K562 (cell line): Measurements from ENCODE around the gene XRN2. TPM values are rescaled to one million over a fixed set of nuclear protein-coding genes. Genes with fewer than 3 reads are reported as not detected.

Experiments
- ATAC-seq: fragments of 200-7000 bp; cut with Tn5 transposase; 3 replicates; pipeline ENCODE4 v1.9.1; 2020; ENCODE audit warnings: moderate library complexity
- BruUV-seq: library from RNA; stranded (reverse); fragments of 400-500 nt; replicated peaks from 2 replicates; lab custom pipeline; 2021; lab: Mats Ljungman, UMichigan
- CTCF ChIA-PET: fragments of 300-600 bp; formaldehyde crosslinking; extraction: SDS; loops from one replicate; lab custom pipeline; 2021; ENCODE audit warnings: low intra/inter-chr PET ratio; lab: Yijun Ruan, JAX
- POLR2A ChIA-PET: fragments of 300-600, 350-650 bp; sonication (Branson Sonifier 250); formaldehyde crosslinking; extraction: SDS; loops from one replicate; lab custom pipeline; 2021; ENCODE audit warnings: antibody characterized with exemption, inconsistent platforms; lab: Yijun Ruan, JAX
- DNase-seq, 4 experiments: peaks; one replicate each; pipeline versions ENCODE4 v3.0.0 to v3.0.0-alpha.2; 2011 to 2018; ENCODE audit warnings: low spot score in 3 of 4, mixed read lengths in 3 of 4; ENCODE audit errors: extremely low read depth in 1 of 4
- FAIRE-seq: peaks from 2 replicates; lab custom pipeline; 2011; peaks lifted over from hg19 to GRCh38; lab: Jason Lieb, UNC
- H2AFZ ChIP-seq: 2 replicates; pipeline ENCODE4 v1.6.0; 2011; ENCODE audit warnings: low read depth, low read length, control low read depth, inconsistent platforms
- H3K27ac ChIP-seq: fragments of 200-600 bp; 3 replicates; pipeline ENCODE4 v1.8.0; 2011; ENCODE audit warnings: low read depth, mild to moderate bottlenecking, control low read depth, inconsistent platforms, low read length, moderate library complexity, mixed read lengths; ENCODE audit errors: extremely low read depth
- H3K27me3 ChIP-seq, 2 experiments: fragments of 300-600 bp in 1 of 2; 2 replicates in 1 of 2; 3 replicates in 1 of 2; pipeline versions ENCODE4 v1.6.0 to v1.8.0; 2011; ENCODE audit warnings: inconsistent platforms in 2 of 2, low read length in 2 of 2, mild to moderate bottlenecking in 1 of 2, mixed read lengths in 1 of 2, moderate library complexity in 1 of 2; ENCODE audit not compliant: control insufficient read depth in 2 of 2, insufficient read depth in 2 of 2
- H3K36me3 ChIP-seq: fragments of 300-600 bp; 3 replicates; pipeline ENCODE4 v1.8.0; 2011; ENCODE audit warnings: mild to moderate bottlenecking, low read length, inconsistent platforms; ENCODE audit not compliant: control insufficient read depth, insufficient read depth
- H3K4me1 ChIP-seq, 2 experiments: fragments of 200-600 bp in 1 of 2; replicated peaks in 1 of 2; 2 replicates in 1 of 2; 3 replicates in 1 of 2; pipeline versions ENCODE4 v1.5.1 to v1.8.0; 2011; ENCODE audit warnings: inconsistent platforms in 2 of 2, low read length in 2 of 2, mild to moderate bottlenecking in 1 of 2, mixed read lengths in 1 of 2, moderate library complexity in 1 of 2; ENCODE audit not compliant: control insufficient read depth in 2 of 2, insufficient read depth in 2 of 2
- H3K4me2 ChIP-seq: 2 replicates; pipeline ENCODE4 v1.6.1; 2011; ENCODE audit warnings: low read length, control low read depth, inconsistent platforms, mixed read lengths; ENCODE audit not compliant: insufficient read depth
- H3K4me3 ChIP-seq: fragments of 200-600 bp; sonication (generic), shearing (Covaris generic); 2 replicates; pipeline ENCODE4 v1.5.1; 2016; ENCODE audit warnings: control low read depth, inconsistent platforms
- H3K79me2 ChIP-seq: fragments of 200-600 bp; 3 replicates; pipeline ENCODE4 v1.8.0; 2011; ENCODE audit warnings: low read length, inconsistent platforms; ENCODE audit not compliant: control insufficient read depth, insufficient read depth
- H3K9ac ChIP-seq, 2 experiments: 2 replicates each; pipeline versions ENCODE4 v1.6.0 to v1.6.1; 2011; ENCODE audit warnings: low read depth in 2 of 2, low read length in 2 of 2, control low read depth in 1 of 2, inconsistent platforms in 1 of 2, mild to moderate bottlenecking in 1 of 2, mixed read lengths in 1 of 2; ENCODE audit not compliant: insufficient read depth in 1 of 2
- H3K9me1 ChIP-seq: one replicate; pipeline ENCODE4 v1.6.0; 2011; ENCODE audit warnings: inconsistent platforms, mild to moderate bottlenecking, low read length, moderate library complexity; ENCODE audit not compliant: control insufficient read depth, insufficient read depth
- H3K9me3 ChIP-seq: replicated peaks from 2 replicates; pipeline ENCODE4 v1.5.1; 2011; ENCODE audit warnings: low read depth, low read length, inconsistent platforms; ENCODE audit not compliant: control insufficient read depth, insufficient read depth
- H4K20me1 ChIP-seq: replicated peaks from 2 replicates; pipeline ENCODE4 v1.6.1; 2011; ENCODE audit warnings: low read length, inconsistent platforms, mixed read lengths; ENCODE audit not compliant: control insufficient read depth, insufficient read depth
- BMI1 ChIP-seq: fragments of 150-350 bp; IDR thresholded peaks from 2 replicates; pipeline ENCODE4 v1.6.1; 2014; ENCODE audit warnings: low read length
- CHD1 ChIP-seq: fragments of 200-600 bp; sonication (generic); IDR thresholded peaks from one replicate; pipeline ENCODE4 v1.6.1; 2012; ENCODE audit warnings: mild to moderate bottlenecking, moderate library complexity, low read length, inconsistent platforms
- ELF4 ChIP-seq: fragments of 450-650 bp; formaldehyde crosslinking; IDR thresholded peaks from 2 replicates; pipeline ENCODE4 v1.4.0; 2022; ENCODE audit warnings: missing genetic modification characterization
- ESRRB ChIP-seq: fragments of 250-450 bp; sonication (Bioruptor Pico); IDR thresholded peaks from 2 replicates; pipeline ENCODE4 v1.5.0; 2020; ENCODE audit warnings: mild to moderate bottlenecking, moderate library complexity, borderline replicate concordance
- KLF10 ChIP-seq: fragments of 250-450 bp; sonication (Bioruptor Pico); IDR thresholded peaks from 2 replicates; pipeline ENCODE4 v1.6.1; 2021; ENCODE audit warnings: matching md5 sums
- SIN3B ChIP-seq: fragments of 450-650 bp; IDR thresholded peaks from 2 replicates; pipeline ENCODE4 v1.6.1; 2017; ENCODE audit warnings: low read depth, mild to moderate bottlenecking, moderate library complexity
- SREBF2 ChIP-seq: sonication (generic); formaldehyde crosslinking; IDR thresholded peaks from 2 replicates; pipeline ENCODE4 v1.4.0; 2020; ENCODE audit warnings: mild to moderate bottlenecking, missing genetic modification reagents
- SRSF7 ChIP-seq: fragments of 200-400 bp; formaldehyde crosslinking; optimal IDR thresholded peaks from 2 replicates; pipeline ENCODE3; 2017; ENCODE audit warnings: mild to moderate bottlenecking, low read depth, low read length
- TCF3 ChIP-seq: sonication (generic); formaldehyde crosslinking; IDR thresholded peaks from 2 replicates; pipeline ENCODE4 v1.4.0; 2020; ENCODE audit warnings: mild to moderate bottlenecking, missing genetic modification reagents
- ZNF263 ChIP-seq: sonication (generic); formaldehyde crosslinking; IDR thresholded peaks from 2 replicates; pipeline ENCODE4 v1.8.0; 2022; ENCODE audit warnings: mild to moderate bottlenecking, missing genetic modification reagents, borderline replicate concordance
- ZNF695 ChIP-seq: fragments of 450-650 bp; formaldehyde crosslinking; IDR thresholded peaks from 2 replicates; pipeline ENCODE4 v1.4.0; 2020; ENCODE audit warnings: mild to moderate bottlenecking, moderate library complexity
- ZSCAN29 ChIP-seq: fragments of 450-650 bp; IDR thresholded peaks from 2 replicates; pipeline ENCODE4 v1.6.1; 2017
- WGBS: fragments of 100-300 bp; shearing (Covaris generic); methylation state at CpG from one replicate; pipeline ENCODE4 v1.1.6; 2016; ENCODE audit warnings: low coverage, mixed read lengths; ENCODE audit not compliant: insufficient coverage; ENCODE audit errors: missing lambda C conversion rate; 5-methylcytosine and 5-hydroxymethylcytosine counted together
- in situ Hi-C: fragments of 300-500 bp; cut with MboI; formaldehyde crosslinking; loops from 4 replicates; pipeline ENCODE4 v1.15.0; 2018; ENCODE audit warnings: inconsistent platforms, mixed read lengths
- intact Hi-C: fragments of 100-400 bp; cut with micrococcal nuclease; formaldehyde crosslinking; loops from 2 replicates; pipeline ENCODE4 v1.14.2; 2022
- polyA plus RNA-seq, 8 experiments: library from polyadenylated mRNA; depleted of rRNA in 4 of 8; stranded (reverse) in 5 of 8; unstranded in 3 of 8; fragments of >200 nt; fragmentation: Nextera tagmentation in 2 of 8; fragmentation: Illumina TruSeq in 1 of 8; extraction: Ambion mirVana in 2 of 8; extraction: Trizol in 1 of 8; gene quantifications; 2 replicates each; pipeline versions ENCODE4 v1.2.1 to v1.2.3, GENCODE V29; 2011 to 2014; ENCODE audit warnings: inconsistent platforms in 1 of 8, missing spikeins in 1 of 8
- total RNA-seq, 7 experiments: library from RNA; depleted of rRNA in 6 of 7; stranded (reverse); fragments of >200 nt in 6 of 7; fragmentation: Illumina TruSeq in 2 of 7; extraction: Trizol in 2 of 7; gene quantifications; 2 replicates each; pipeline versions ENCODE4 v1.2.1 to v1.2.3, GENCODE V29; 2011 to 2021; ENCODE audit warnings: low replicate concordance in 1 of 7
- TF ChIP-seq, protein P1 (sequence below): sonication (generic); formaldehyde crosslinking; IDR thresholded peaks from 2 replicates; pipeline ENCODE4 v1.8.0; 2022; ENCODE audit warnings: mild to moderate bottlenecking, missing genetic modification reagents
- TF ChIP-seq, protein P2 (sequence below), 2 experiments: fragments of 250-450 bp in 1 of 2; fragments of 450-650 bp in 1 of 2; sonication (Bioruptor Pico) in 1 of 2; IDR thresholded peaks; 2 replicates each; pipeline versions ENCODE4 v1.6.1 to v1.8.0; 2016 to 2021; ENCODE audit warnings: mild to moderate bottlenecking in 2 of 2, moderate library complexity in 2 of 2, missing compliant biosample characterization in 1 of 2, missing genetic modification characterization in 1 of 2

The XRN2 gene
- total and polyA plus RNA-seq, 9 of the 15 experiments (the other 6 are each of a cell fraction or from before 2014, with no cell fraction given), result 41.8 to 67.3 (median 51.4) TPM

DNA sequence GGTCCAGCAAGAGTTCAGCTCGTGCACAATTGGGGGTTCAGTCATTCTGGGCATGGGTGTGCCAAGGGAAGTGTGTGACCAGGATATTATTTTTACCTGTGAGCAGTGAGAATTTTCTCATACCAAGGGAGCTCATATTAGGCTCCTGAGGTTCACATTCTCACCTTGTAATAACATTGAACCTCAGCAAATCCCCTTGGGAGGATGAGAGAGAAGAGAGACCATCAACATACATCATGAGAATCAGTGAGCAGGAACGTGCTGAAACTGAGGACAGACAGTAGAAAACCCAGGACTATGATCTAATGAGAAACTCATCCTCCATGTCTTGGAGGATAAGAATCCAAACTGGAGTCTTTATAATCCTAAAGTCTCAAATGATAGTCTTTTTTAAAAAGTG is 33.4 kb upstream of the XRN2 start (continued):
- no peak for TF ChIP-seq TCF3 (CRISPR knock-in tag)
- TF ChIP-seq, protein P1, sequence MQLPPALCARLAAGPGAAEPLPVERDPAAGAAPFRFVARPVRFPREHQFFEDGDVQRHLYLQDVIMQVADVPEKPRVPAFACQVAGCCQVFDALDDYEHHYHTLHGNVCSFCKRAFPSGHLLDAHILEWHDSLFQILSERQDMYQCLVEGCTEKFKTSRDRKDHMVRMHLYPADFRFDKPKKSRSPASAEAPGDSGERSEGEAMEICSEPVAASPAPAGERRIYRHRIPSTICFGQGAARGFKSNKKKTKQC, result no peak
- no peak for TF ChIP-seq ZNF263 (CRISPR knock-in tag)
- TF ChIP-seq ELF4 (CRISPR knock-in tag), result no peak

DNA sequence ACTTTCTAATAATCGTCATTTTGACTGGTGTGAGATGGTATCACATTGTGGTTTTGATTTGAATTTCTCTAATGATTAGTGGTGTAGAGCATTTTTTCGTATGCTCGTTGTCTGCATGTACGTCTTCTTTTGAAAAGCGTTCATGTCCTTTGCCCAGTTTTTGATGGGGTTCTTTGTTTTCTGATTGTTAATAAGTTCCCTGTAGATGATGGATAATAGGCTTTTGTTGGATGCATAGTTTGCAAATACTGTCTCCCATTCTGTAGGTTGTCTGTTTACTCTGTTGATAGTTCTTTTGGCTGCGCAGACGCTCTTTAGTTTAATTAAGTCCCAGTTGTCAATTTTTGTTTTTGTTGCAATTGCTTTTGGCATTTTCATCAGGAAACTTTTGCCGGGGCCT is 32.3 kb upstream of the XRN2 start:
- Histone ChIP-seq H2AFZ (no peak overlapping the region), H3K36me3 (no peaks in the 10 kb centered on the region), H3K9ac (no peak overlapping the region), H3K79me2 (no peaks in the 10 kb centered on the region), H3K4me2 (no peak overlapping the region), H4K20me1 (no peaks in the 10 kb centered on the region), H3K4me3 (no peak overlapping the region), H3K27me3 (peaks cover 4 to 31% of the 10 kb centered on the region in 2 experiments; a peak in 4 of 5 replicates), H3K9me3 (no peaks in the 10 kb centered on the region), H3K9me1 (no peaks in the 10 kb centered on the region), H3K4me1 (peaks cover 0 to 3% of the 10 kb centered on the region in 2 experiments; a peak in 1 of 5 replicates), H3K27ac (no peak overlapping the region)
- FAIRE-seq (no peak), ATAC-seq (no peak), DNase-seq (no peak)
- intact Hi-C loops (no loop called here), in situ Hi-C loops (no loop called here)
- ChIA-PET CTCF (no interaction called here), POLR2A (no interaction called here)
- no TSS peak for BruUV-seq
- WGBS, result 6% methylated on average over 8 of the region's 8 CpGs
- TF ChIP-seq BMI1 (no peak), ZSCAN29 (no peak), SRSF7 (no peak), CHD1 (no peak), SIN3B (no peak), SREBF2 (no peak), ESRRB (CRISPR knock-in tag) (no peak), ZNF695 (CRISPR knock-in tag) (no peak), KLF10 (CRISPR knock-in tag) (no peak)
- TF ChIP-seq, protein P2, sequence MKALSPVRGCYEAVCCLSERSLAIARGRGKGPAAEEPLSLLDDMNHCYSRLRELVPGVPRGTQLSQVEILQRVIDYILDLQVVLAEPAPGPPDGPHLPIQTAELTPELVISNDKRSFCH (CRISPR knock-in tag; IDR thresholded peaks at IDR 0.05), result no peak
- TF ChIP-seq, protein P2 (tag; IDR thresholded peaks at IDR 0.05), result no peak
